ENCODE results near the gene DOCK1.

DOCK1 gene

GRCh38 chr10:127257395-127257794, 352.2 kb downstream of the DOCK1 start:
- Histone ChIP-seq H3K4me1 (peaks cover 37% of the 10 kb centered on the region), H3K36me3 (no peaks in the 10 kb centered on the region), H3K27ac (no peak overlapping the region), H3K27me3 (no peaks in the 10 kb centered on the region), H3K4me2 (peak overlapping the region; percentile 19; the same call in 1 of the 2 replicates), H4K20me1 (no peaks in the 10 kb centered on the region), H3K9me3 (peaks cover 12% of the 10 kb centered on the region; the same call in 1 of the 2 replicates), H3K4me3 (no peak overlapping the region), H3K9ac (no peak overlapping the region)
- no peak for TF ChIP-seq Cebpa-rat (IDR thresholded peaks at IDR 0.05)

DNA sequence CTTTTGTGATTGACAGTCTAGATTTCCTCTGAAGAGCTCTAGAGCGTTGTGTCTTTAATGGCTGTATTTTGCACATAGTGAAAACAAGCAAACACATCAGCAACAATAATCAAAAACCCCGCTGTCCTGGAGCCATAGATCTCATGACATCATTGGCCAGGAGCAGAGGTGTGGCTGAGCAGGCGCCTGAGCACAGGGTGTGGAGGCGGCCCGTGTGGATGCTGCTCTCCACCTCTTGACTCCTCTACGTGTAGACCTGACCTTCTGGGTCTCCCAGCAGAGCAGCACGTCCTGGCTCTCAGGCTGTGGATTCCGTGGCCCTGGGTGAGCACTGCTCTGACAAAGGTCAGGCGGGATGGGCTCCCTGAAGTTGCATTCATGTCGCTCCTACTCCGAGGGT, 354.1 kb downstream of the DOCK1 start:
- no peak for TF ChIP-seq Cebpa-rat (IDR thresholded peaks at IDR 0.05)
- Histone ChIP-seq H3K36me3 (no peaks in the 10 kb centered on the region), H3K4me2 (no peak overlapping the region), H3K9me3 (peaks cover 12% of the 10 kb centered on the region; the same call in 1 of the 2 replicates), H4K20me1 (no peaks in the 10 kb centered on the region), H3K27ac (no peak overlapping the region), H3K4me1 (peaks cover 21% of the 10 kb centered on the region), H3K27me3 (no peaks in the 10 kb centered on the region), H3K9ac (no peak overlapping the region), H3K4me3 (no peak overlapping the region)

GRCh38 chr10:127262606-127263005, 357.4 kb downstream of the DOCK1 start:
- H3K27me3 ChIP-seq = no peaks in the 10 kb centered on the region
- no peak overlapping the region for H3K4me3 ChIP-seq
- H3K4me1 ChIP-seq = peaks cover 4% of the 10 kb centered on the region
- H3K4me2 ChIP-seq = no peak overlapping the region
- H3K36me3 ChIP-seq = no peaks in the 10 kb centered on the region
- no peak for TF ChIP-seq Cebpa-rat (IDR thresholded peaks at IDR 0.05)
- H3K9ac ChIP-seq = no peak overlapping the region
- H3K27ac ChIP-seq = no peak overlapping the region
- H3K9me3 ChIP-seq = peaks cover 12% of the 10 kb centered on the region; the same call in 1 of the 2 replicates
- no peaks in the 10 kb centered on the region for H4K20me1 ChIP-seq

DNA sequence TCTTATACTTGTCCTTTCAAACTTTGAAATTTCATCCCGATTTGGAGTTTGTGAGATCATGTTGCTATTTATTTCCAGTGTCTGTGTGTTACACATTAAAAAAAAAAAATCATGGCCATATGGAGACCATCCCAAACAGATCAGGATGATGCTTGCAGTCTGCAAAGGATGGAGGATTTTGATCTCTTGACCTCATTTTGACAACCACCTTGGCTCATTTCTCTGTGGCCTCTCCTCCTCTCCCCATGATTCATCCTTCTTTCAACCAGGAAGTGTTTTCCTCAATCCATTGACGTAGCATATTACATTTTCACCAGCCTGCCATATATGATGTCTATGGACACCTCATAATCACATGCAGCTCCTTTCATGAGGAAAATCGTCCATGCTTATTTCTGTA, 360.1 kb downstream of the DOCK1 start:
- Histone ChIP-seq H3K9ac (no peak overlapping the region), H4K20me1 (no peaks in the 10 kb centered on the region), H3K27me3 (no peaks in the 10 kb centered on the region), H3K36me3 (no peaks in the 10 kb centered on the region), H3K4me3 (no peak overlapping the region), H3K4me2 (no peak overlapping the region), H3K27ac (no peak overlapping the region), H3K9me3 (peaks cover 12% of the 10 kb centered on the region; the same call in 1 of the 2 replicates), H3K4me1 (no peaks in the 10 kb centered on the region)
- no peak for TF ChIP-seq Cebpa-rat (IDR thresholded peaks at IDR 0.05)

- Histone ChIP-seq H3K4me2 (no peak overlapping the region), H3K9ac (no peak overlapping the region), H3K36me3 (no peaks in the 10 kb centered on the region), H3K27me3 (no peaks in the 10 kb centered on the region), H3K27ac (no peak overlapping the region), H3K4me1 (no peaks in the 10 kb centered on the region), H3K9me3 (peaks cover 7% of the 10 kb centered on the region; the same call in 1 of the 2 replicates), H4K20me1 (no peaks in the 10 kb centered on the region), H3K4me3 (no peak overlapping the region)
- TF ChIP-seq Cebpa-rat (IDR thresholded peaks at IDR 0.05) = no peak
These were observed 361.2 kb downstream of the DOCK1 start for GRCh38 chr10:127266431-127266830.

- Histone ChIP-seq H3K36me3 (no peaks in the 10 kb centered on the region), H3K27me3 (no peaks in the 10 kb centered on the region), H3K27ac (no peak overlapping the region), H3K4me3 (no peak overlapping the region), H3K4me1 (no peaks in the 10 kb centered on the region), H3K9me3 (peaks cover 2% of the 10 kb centered on the region; the same call in 1 of the 2 replicates), H3K9ac (no peak overlapping the region), H4K20me1 (no peaks in the 10 kb centered on the region), H3K4me2 (no peak overlapping the region)
- no peak for TF ChIP-seq Cebpa-rat (IDR thresholded peaks at IDR 0.05)
These were observed 362.2 kb downstream of the DOCK1 start for GRCh38 chr10:127267442-127267841.

GRCh38 chr10:127272076-127272475, 366.8 kb downstream of the DOCK1 start:
- no peak for TF ChIP-seq Cebpa-rat (IDR thresholded peaks at IDR 0.05)
- Histone ChIP-seq H3K9me3 (peaks cover 11% of the 10 kb centered on the region; the same call in 1 of the 2 replicates), H3K27me3 (no peaks in the 10 kb centered on the region), H3K4me2 (no peak overlapping the region), H3K9ac (no peak overlapping the region), H4K20me1 (no peaks in the 10 kb centered on the region), H3K4me3 (no peak overlapping the region), H3K4me1 (peaks cover 20% of the 10 kb centered on the region), H3K36me3 (no peaks in the 10 kb centered on the region), H3K27ac (no peak overlapping the region)

GRCh38 chr10:127275272-127275671, 370.0 kb downstream of the DOCK1 start:
- H3K4me3 ChIP-seq = no peak overlapping the region
- H4K20me1 ChIP-seq = no peaks in the 10 kb centered on the region
- H3K27ac ChIP-seq = no peak overlapping the region
- H3K4me1 ChIP-seq = peaks cover 28% of the 10 kb centered on the region
- no peaks in the 10 kb centered on the region for H3K27me3 ChIP-seq
- no peaks in the 10 kb centered on the region for H3K36me3 ChIP-seq
- H3K9me3 ChIP-seq = peaks cover 13% of the 10 kb centered on the region; the same call in 1 of the 2 replicates
- no peak overlapping the region for H3K9ac ChIP-seq
- H3K4me2 ChIP-seq = peak overlapping the region; percentile 47
- TF ChIP-seq Cebpa-rat (IDR thresholded peaks at IDR 0.05) = no peak

GRCh38 chr10:127275793-127276450, 370.7 kb downstream of the DOCK1 start:
- Histone ChIP-seq H3K4me3 (no peak overlapping the region), H3K9me3 (peaks cover 18% of the 10 kb centered on the region; the same call in 1 of the 2 replicates)
- TF ChIP-seq Cebpa-rat (IDR thresholded peaks at IDR 0.05) = peak; percentile 70; the same call in 1 of the 2 replicates

DNA sequence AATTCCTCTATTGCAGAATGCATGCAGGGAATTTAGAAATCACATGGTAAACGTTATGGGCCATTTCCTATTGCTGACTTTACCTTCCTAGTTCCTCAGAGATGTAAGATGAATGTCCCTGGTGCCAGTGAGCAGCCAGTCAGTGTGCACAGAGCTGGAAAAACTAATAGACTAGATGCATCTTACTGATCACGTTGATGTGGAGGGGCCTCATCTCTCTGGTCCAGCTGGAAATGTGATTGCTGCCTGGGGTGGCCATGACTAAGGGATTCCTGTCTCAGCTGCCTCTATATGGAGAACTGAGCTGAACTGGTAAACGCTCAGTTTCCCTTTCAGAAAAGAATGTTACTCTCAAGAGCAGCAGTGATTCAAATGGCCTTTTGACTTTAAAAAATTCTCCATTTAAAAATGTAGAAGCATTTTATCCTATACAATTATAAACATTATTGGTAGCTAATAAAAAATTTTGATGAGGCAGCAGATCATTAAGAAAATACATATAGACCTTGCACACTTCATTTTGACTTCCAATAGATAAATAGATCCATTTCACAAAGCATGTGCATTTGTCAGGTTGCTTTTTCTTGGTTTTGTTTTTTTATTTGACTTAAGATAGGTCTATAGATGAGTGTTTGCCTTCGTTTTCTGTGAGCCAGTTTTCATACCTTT, 371.7 kb downstream of the DOCK1 start:
- Histone ChIP-seq H3K27ac (no peak overlapping the region), H3K27me3 (no peaks in the 10 kb centered on the region), H3K4me1 (peaks cover 28% of the 10 kb centered on the region), H3K9me3 (peaks cover 18% of the 10 kb centered on the region; the same call in 1 of the 2 replicates), H3K9ac (no peak overlapping the region), H3K36me3 (no peaks in the 10 kb centered on the region), H4K20me1 (no peaks in the 10 kb centered on the region), H3K4me3 (no peak overlapping the region), H3K4me2 (peak overlapping the region; percentile 47; the same call in 1 of the 2 replicates)
- no peak for TF ChIP-seq Cebpa-rat (IDR thresholded peaks at IDR 0.05)

More at GRCh38 chr10:127275793-127276450, 370.7 kb downstream of the DOCK1 start:
- H4K20me1 ChIP-seq = no peaks in the 10 kb centered on the region
- no peak overlapping the region for H3K27ac ChIP-seq
- no peak overlapping the region for H3K9ac ChIP-seq
- peaks cover 28% of the 10 kb centered on the region for H3K4me1 ChIP-seq
- H3K4me2 ChIP-seq = peak overlapping the region; percentile 47
- no peaks in the 10 kb centered on the region for H3K36me3 ChIP-seq
- no peaks in the 10 kb centered on the region for H3K27me3 ChIP-seq
